ENCODE measurements around the gene DPYSL5. TPM values are rescaled to one million over a fixed set of nuclear protein-coding genes. Genes with fewer than 3 reads are reported as not detected.

The DPYSL5 gene
- total RNA-seq, 2 donors from 2014 or later: not detected

GRCh38 chr2:26969077-26969844, 121.3 kb downstream of the DPYSL5 start:
- ATAC-seq (ENCODE audit: insufficient number of reproducible peaks, low FRiP score, low read depth): no peak

GRCh38 chr2:26970244-26970927, 122.5 kb downstream of the DPYSL5 start, which contains the start of gene MAPRE3:
Gene MAPRE3, plus strand, starts transcription at chr2:26970637. Its CDS starts 51,582 bp downstream, at chr2:27022219.
- Histone ChIP-seq H3K4me3 (peak within 1 kb of the TSS; percentile 80), H3K27me3 (replicated peaks; ENCODE audit: insufficient read depth) (no peaks in the 10 kb centered on the region), H3K4me1 (ENCODE audit: control insufficient read depth in 1 of 2, low read depth in 2 of 2) (peaks cover 0 to 23% of the 10 kb centered on the region in 2 donors), H3K36me3 (no peaks in the 10 kb centered on the region), H3K27ac (peak within 1 kb of the TSS; percentile 55 to 62), H3K9me3 (no peaks in the 10 kb centered on the region)
- TF ChIP-seq, protein P1, sequence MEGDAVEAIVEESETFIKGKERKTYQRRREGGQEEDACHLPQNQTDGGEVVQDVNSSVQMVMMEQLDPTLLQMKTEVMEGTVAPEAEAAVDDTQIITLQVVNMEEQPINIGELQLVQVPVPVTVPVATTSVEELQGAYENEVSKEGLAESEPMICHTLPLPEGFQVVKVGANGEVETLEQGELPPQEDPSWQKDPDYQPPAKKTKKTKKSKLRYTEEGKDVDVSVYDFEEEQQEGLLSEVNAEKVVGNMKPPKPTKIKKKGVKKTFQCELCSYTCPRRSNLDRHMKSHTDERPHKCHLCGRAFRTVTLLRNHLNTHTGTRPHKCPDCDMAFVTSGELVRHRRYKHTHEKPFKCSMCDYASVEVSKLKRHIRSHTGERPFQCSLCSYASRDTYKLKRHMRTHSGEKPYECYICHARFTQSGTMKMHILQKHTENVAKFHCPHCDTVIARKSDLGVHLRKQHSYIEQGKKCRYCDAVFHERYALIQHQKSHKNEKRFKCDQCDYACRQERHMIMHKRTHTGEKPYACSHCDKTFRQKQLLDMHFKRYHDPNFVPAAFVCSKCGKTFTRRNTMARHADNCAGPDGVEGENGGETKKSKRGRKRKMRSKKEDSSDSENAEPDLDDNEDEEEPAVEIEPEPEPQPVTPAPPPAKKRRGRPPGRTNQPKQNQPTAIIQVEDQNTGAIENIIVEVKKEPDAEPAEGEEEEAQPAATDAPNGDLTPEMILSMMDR (IDR thresholded peaks at IDR 0.05): no peak
- peak; percentile 75 for ATAC-seq (ENCODE audit: insufficient number of reproducible peaks, low FRiP score, low read depth)
- DNase-seq (ENCODE audit: low spot score): no peak

More at GRCh38 chr2:26969077-26969844, 121.3 kb downstream of the DPYSL5 start:
- TF ChIP-seq, protein P1 (IDR thresholded peaks at IDR 0.05): no peak
- no peak for DNase-seq (ENCODE audit: low spot score)
- no peaks in the 10 kb centered on the region for H3K36me3 ChIP-seq
- peaks cover 0 to 23% of the 10 kb centered on the region in 2 donors for H3K4me1 ChIP-seq (ENCODE audit: control insufficient read depth in 1 of 2, low read depth in 2 of 2)
- H3K9me3 ChIP-seq: no peaks in the 10 kb centered on the region
- H3K27me3 ChIP-seq (replicated peaks; ENCODE audit: insufficient read depth): no peaks in the 10 kb centered on the region
- H3K4me3 ChIP-seq: no peak overlapping the region
- H3K27ac ChIP-seq: no peak overlapping the region

- ATAC-seq (ENCODE audit: insufficient number of reproducible peaks, low FRiP score, low read depth) (no peak), DNase-seq (ENCODE audit: low spot score) (no peak)
- Histone ChIP-seq H3K9me3 (no peaks in the 10 kb centered on the region), H3K36me3 (no peaks in the 10 kb centered on the region), H3K27me3 (replicated peaks; ENCODE audit: insufficient read depth) (no peaks in the 10 kb centered on the region), H3K4me3 (peak overlapping the region; percentile 80), H3K27ac (peak overlapping the region; percentile 55 to 62), H3K4me1 (ENCODE audit: control insufficient read depth in 1 of 2, low read depth in 2 of 2) (peaks cover 0 to 23% of the 10 kb centered on the region in 2 donors)
- TF ChIP-seq, protein P1 (IDR thresholded peaks at IDR 0.05): no peak
These were observed 123.1 kb downstream of the DPYSL5 start for GRCh38 chr2:26970928-26971627.

GRCh38 chr2:26971911-26972786, 124.2 kb downstream of the DPYSL5 start:
- Histone ChIP-seq H3K9me3 (no peaks in the 10 kb centered on the region), H3K36me3 (no peaks in the 10 kb centered on the region), H3K27ac (no peak overlapping the region), H3K27me3 (replicated peaks; ENCODE audit: insufficient read depth) (no peaks in the 10 kb centered on the region), H3K4me1 (ENCODE audit: control insufficient read depth in 1 of 2, low read depth in 2 of 2) (peaks cover 0 to 23% of the 10 kb centered on the region in 2 donors), H3K4me3 (no peak overlapping the region)
- TF ChIP-seq, protein P1 (IDR thresholded peaks at IDR 0.05): no peak
- ATAC-seq (ENCODE audit: insufficient number of reproducible peaks, low FRiP score, low read depth) (no peak), DNase-seq (ENCODE audit: low spot score) (no peak)

All from thoracic aorta (tissue), 2 donors.